BJ (cell line): ENCODE results near the gene CEBPG. TPM values are rescaled to one million over a fixed set of nuclear protein-coding genes. Genes with fewer than 3 reads are reported as not detected.

Experiments
- CTCF ChIA-PET: fragments of 350-600 bp; formaldehyde crosslinking; extraction: SDS; loops from one replicate; lab custom pipeline; 2021; ENCODE audit warnings: antibody characterized with exemption, inconsistent platforms; lab: Yijun Ruan, JAX
- POLR2A ChIA-PET: fragments of 300-600 bp; sonication (Branson Sonifier 250); formaldehyde crosslinking; extraction: SDS; loops from one replicate; lab custom pipeline; 2021; ENCODE audit warnings: antibody characterized with exemption; lab: Charles Lee
- DNase-seq: peaks from one replicate; pipeline ENCODE4 v3.0.0-alpha.2; 2011; ENCODE audit warnings: low read depth
- H3K27me3 ChIP-seq: 2 replicates; pipeline ENCODE4 v1.6.0; 2011; ENCODE audit warnings: low read length; ENCODE audit not compliant: control insufficient read depth, insufficient read depth
- H3K36me3 ChIP-seq: 2 replicates; pipeline ENCODE4 v1.5.1; 2011; ENCODE audit warnings: low read length; ENCODE audit not compliant: control insufficient read depth, insufficient read depth
- H3K4me3 ChIP-seq: 2 replicates; pipeline ENCODE4 v1.5.1; 2011; ENCODE audit warnings: low read depth, mild to moderate bottlenecking, control low read depth, low read length
- polyA plus RNA-seq: library from polyadenylated mRNA; depleted of rRNA; stranded (reverse); fragments of >200 nt; gene quantifications from 2 replicates; pipeline ENCODE4 v1.2.3, GENCODE V29; 2011
- TF ChIP-seq, protein P1 (sequence below): IDR thresholded peaks from 2 replicates; pipeline ENCODE4 v1.5.1; 2011; ENCODE audit warnings: low read depth, mild to moderate bottlenecking, control low read depth, inconsistent platforms, low read length, moderate library complexity; ENCODE audit not compliant: insufficient read depth

CEBPG gene
- polyA plus RNA-seq, 1 experiment = 16.0 TPM

DNA sequence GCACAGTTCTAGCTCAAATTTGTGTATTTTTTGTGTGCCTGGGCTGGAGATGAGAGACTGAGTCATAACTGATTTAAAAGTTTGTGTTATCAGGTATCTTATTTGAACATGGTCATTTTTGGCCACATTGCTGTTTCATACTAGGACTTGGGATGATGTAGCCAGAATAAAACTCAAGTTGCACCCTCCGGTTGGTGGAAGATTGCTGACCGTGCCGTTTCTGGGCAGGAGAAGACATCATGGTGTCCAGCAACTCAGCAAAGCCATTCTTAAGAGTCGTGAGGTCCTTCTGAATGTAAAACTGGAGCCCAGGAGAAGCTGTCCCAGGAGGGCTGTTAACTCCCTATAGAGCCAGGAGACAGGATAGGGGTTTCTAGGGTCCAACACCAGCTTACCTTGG is 7.6 kb downstream of the CEBPG start:
- Histone ChIP-seq H3K4me3 (no peak overlapping the region), H3K36me3 (peaks cover 13% of the 10 kb centered on the region), H3K27me3 (no peaks in the 10 kb centered on the region)
- ChIA-PET CTCF (interaction anchor here (1.4 to 2.2 kb wide), 2 partner anchors 14 to 146 kb away, joined by 3 to 8 read pairs; no protein-coding TSS in a partner anchor), POLR2A (no interaction called here)
- no peak for DNase-seq
- TF ChIP-seq, protein P1, sequence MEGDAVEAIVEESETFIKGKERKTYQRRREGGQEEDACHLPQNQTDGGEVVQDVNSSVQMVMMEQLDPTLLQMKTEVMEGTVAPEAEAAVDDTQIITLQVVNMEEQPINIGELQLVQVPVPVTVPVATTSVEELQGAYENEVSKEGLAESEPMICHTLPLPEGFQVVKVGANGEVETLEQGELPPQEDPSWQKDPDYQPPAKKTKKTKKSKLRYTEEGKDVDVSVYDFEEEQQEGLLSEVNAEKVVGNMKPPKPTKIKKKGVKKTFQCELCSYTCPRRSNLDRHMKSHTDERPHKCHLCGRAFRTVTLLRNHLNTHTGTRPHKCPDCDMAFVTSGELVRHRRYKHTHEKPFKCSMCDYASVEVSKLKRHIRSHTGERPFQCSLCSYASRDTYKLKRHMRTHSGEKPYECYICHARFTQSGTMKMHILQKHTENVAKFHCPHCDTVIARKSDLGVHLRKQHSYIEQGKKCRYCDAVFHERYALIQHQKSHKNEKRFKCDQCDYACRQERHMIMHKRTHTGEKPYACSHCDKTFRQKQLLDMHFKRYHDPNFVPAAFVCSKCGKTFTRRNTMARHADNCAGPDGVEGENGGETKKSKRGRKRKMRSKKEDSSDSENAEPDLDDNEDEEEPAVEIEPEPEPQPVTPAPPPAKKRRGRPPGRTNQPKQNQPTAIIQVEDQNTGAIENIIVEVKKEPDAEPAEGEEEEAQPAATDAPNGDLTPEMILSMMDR = no peak

DNA sequence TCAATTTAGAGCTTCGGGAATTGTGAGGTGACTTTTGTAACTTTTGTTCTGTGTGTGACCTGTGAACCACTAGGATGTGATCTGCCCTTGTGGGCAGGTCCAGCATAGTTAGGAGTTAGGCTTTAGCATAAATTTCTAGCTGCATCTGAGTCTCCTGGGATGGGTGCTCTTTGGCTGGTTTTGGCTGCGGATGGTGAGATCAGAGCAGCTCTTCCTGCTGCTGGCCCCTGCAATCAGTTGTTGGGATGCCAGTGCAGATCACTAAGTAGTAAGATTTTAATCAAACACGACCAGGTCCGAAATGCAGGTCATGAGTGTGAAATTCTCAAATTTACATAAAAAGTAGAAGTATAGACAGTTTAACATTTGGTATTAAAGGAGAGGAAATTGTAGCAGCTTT is 8.5 kb downstream of the CEBPG start:
- POLR2A ChIA-PET = no interaction called here

DNA sequence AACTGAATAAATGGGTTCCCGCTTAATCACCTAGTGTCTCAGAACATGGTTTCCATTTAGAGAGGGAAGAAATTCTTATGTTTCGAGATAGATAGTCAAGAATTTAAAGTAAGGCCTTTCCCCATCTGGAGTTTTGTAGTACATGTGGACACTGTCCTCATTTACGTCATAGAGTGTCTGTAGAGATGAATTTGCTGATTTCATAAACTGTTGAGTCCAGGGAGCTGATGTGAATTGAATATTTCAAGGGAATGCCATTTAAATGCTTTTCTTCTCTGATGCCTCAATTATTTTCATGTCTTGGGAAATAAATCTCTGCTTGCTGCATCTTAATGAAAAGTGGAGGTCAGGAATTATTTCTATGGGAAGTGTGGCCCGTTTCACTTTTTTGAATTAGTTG is 9.5 kb downstream of the CEBPG start:
- H3K27me3 ChIP-seq = no peaks in the 10 kb centered on the region
- no peak for DNase-seq
- H3K36me3 ChIP-seq = peaks cover 20% of the 10 kb centered on the region
- TF ChIP-seq, protein P1 = no peak
- H3K4me3 ChIP-seq = no peak overlapping the region
- POLR2A ChIA-PET = no interaction called here
- CTCF ChIA-PET = interaction anchor here (0.8 to 2.2 kb wide), 3 partner anchors 12 to 199 kb away, joined by 3 to 8 read pairs (median 4); no protein-coding TSS in a partner anchor

More for the DNA sequence above, 8.5 kb downstream of the CEBPG start:
- CTCF ChIA-PET = interaction anchor here (0.8 to 2.2 kb wide), 3 partner anchors 13 to 146 kb away, joined by 3 to 8 read pairs (median 3); no protein-coding TSS in a partner anchor
- Histone ChIP-seq H3K36me3 (peaks cover 17% of the 10 kb centered on the region), H3K27me3 (no peaks in the 10 kb centered on the region), H3K4me3 (no peak overlapping the region)
- no peak for DNase-seq
- TF ChIP-seq, protein P1 = no peak

DNA sequence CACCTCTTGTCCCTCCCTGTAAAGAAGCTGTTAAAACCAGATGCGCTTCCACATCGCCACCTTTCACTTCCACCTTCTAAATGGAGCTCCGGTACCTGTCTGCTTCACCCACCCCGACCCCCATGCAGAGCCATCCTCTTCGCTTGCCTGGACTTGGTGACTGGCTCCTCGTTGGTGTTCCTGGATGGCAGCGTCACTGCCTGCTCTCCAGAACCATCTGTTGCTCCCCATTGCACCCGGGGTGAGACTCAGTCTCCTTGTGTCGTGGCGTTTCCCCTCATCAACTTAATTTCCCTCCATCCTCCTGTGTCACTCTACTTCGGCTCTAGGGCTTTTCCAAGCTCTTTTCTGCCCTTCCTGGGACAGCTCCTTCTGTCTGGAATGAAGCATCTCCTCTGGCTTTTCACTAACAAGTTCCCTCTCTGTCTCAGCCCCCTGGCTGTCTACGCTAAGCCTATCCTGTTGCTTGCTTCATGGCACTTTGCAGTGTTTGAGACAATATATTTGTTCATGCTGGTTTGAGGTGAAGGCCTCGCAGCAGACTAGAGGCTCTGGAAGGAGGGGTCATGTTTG is 10.3 kb downstream of the CEBPG start:
- Histone ChIP-seq H3K27me3 (no peaks in the 10 kb centered on the region), H3K36me3 (peaks cover 26% of the 10 kb centered on the region), H3K4me3 (no peak overlapping the region)
- TF ChIP-seq, protein P1 = no peak
- no peak for DNase-seq
- ChIA-PET CTCF (interaction anchor here (0.8 kb wide), 1 partner anchor 9 kb away, joined by 3 read pairs; no protein-coding TSS in a partner anchor), POLR2A (no interaction called here)

DNA sequence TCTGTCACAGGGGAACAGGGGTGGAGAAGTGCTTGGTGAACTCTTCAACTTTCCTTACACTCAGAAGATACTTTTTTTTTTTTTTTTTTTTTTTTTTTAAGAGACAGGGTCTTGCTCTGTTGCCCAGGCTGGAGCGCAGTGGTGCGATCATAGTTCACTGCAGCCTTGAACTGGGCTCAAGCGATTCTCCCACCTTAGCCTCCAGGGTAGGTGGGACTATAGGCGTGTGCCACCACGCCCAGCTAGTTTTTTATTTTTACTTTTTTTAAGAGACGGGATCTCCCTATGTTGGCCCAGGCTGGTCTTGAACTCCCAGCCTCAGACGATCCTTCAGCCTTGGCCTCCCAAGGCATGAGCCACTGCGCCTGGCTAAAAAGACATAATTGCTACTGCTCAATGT is 11.5 kb downstream of the CEBPG start:
- H3K36me3 ChIP-seq = peaks cover 25% of the 10 kb centered on the region
- TF ChIP-seq, protein P1 = no peak
- H3K27me3 ChIP-seq = no peaks in the 10 kb centered on the region
- DNase-seq = no peak
- POLR2A ChIA-PET = no interaction called here
- H3K4me3 ChIP-seq = no peak overlapping the region
- CTCF ChIA-PET = interaction anchor here (0.6 to 1.4 kb wide), 2 partner anchors 22 to 201 kb away, joined by 3 to 5 read pairs; no protein-coding TSS in a partner anchor
